AG09309 (cell line): Measurements from ENCODE around the gene MYO6.

Experiments used
- DNase-seq: peaks from one replicate; pipeline ENCODE4 v3.0.0-alpha.2; 2010; ENCODE audit warnings: low read depth
- H3K4me3 ChIP-seq: 2 replicates; pipeline ENCODE4 v1.5.1; 2011; ENCODE audit warnings: mild to moderate bottlenecking, low read depth, low read length, moderate library complexity; ENCODE audit not compliant: control insufficient read depth
- TF ChIP-seq, protein P1 (sequence below): IDR thresholded peaks from 2 replicates; pipeline ENCODE4 v1.5.1; 2011; ENCODE audit warnings: mild to moderate bottlenecking, low read depth, low read length, inconsistent platforms; ENCODE audit not compliant: insufficient read depth, control insufficient read depth; ENCODE audit errors: missing control alignments

The MYO6 gene

DNA sequence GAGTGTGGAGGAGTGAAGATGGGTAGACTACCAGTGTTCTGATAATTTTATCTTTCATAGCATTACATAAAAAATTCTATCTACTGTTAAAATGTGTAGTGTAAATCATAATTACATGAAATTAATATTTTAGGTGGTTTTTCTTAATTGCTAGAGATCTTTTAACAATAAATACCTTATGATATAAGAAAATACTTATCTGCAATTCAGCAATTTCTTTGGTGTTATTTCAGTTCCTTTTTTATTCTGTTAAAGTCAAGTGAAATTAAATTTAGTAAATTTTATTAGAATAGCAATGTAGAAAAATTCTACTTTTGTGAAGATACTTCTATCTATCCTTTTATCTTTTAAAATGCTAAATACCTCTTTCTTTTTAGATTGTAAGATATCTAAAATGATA, 219.1 kb downstream of the MYO6 start:
- H3K4me3 ChIP-seq = no peak overlapping the region
- TF ChIP-seq, protein P1, sequence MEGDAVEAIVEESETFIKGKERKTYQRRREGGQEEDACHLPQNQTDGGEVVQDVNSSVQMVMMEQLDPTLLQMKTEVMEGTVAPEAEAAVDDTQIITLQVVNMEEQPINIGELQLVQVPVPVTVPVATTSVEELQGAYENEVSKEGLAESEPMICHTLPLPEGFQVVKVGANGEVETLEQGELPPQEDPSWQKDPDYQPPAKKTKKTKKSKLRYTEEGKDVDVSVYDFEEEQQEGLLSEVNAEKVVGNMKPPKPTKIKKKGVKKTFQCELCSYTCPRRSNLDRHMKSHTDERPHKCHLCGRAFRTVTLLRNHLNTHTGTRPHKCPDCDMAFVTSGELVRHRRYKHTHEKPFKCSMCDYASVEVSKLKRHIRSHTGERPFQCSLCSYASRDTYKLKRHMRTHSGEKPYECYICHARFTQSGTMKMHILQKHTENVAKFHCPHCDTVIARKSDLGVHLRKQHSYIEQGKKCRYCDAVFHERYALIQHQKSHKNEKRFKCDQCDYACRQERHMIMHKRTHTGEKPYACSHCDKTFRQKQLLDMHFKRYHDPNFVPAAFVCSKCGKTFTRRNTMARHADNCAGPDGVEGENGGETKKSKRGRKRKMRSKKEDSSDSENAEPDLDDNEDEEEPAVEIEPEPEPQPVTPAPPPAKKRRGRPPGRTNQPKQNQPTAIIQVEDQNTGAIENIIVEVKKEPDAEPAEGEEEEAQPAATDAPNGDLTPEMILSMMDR = no peak
- DNase-seq = no peak
